GM19193 (cell line): ENCODE measurements around the gene TTYH2.

Experiments used
- POLR2A ChIP-seq: IDR thresholded peaks from 4 replicates; pipeline ENCODE4 v1.6.1; 2011; ENCODE audit not compliant: insufficient read depth, insufficient read length; ENCODE audit errors: extremely low read depth

TTYH2 gene

DNA sequence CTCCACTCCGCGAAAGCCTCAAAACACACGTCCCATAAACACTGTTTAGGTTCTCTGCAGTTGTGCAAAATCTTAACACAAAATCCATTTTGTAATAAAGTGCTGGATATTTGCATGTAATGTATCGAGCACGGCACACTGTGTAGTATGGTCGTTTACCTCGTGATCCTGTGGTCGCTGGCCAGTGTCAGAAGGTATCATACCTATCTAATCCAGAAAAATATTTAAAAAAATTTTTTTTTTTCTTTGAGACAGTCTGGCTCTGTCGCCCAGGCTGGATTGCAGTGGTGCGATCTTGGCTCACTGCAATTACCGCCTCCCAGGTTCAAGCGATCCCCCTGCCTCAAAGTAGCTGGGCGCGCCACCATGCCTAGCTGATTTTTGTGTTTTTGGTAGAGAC is 8.9 kb upstream of the TTYH2 start:
- TF ChIP-seq POLR2A: no peak

DNA sequence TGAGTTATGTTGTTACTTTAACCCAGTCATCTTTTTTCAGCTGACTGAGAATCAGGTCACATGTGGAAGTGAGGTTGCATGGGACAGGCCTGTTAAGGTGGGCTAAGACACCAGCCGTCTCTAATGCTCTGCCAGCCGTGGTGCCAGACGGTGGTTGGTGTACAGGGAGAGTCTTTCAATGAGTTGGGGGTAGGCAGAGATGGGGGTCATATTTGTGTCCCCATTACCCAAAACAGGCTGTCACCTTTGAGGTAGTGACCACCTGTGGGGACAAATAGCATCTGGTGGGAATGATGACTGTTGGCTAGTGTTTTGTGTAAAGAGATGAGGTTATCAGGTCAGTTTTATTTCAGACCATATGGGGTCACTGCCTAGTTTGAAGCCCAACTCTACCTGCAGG is 8.1 kb upstream of the TTYH2 start:
- TF ChIP-seq POLR2A: no peak

- no peak for TF ChIP-seq POLR2A
These were observed 7.0 kb upstream of the TTYH2 start for GRCh38 chr17:74206332-74206818.

DNA sequence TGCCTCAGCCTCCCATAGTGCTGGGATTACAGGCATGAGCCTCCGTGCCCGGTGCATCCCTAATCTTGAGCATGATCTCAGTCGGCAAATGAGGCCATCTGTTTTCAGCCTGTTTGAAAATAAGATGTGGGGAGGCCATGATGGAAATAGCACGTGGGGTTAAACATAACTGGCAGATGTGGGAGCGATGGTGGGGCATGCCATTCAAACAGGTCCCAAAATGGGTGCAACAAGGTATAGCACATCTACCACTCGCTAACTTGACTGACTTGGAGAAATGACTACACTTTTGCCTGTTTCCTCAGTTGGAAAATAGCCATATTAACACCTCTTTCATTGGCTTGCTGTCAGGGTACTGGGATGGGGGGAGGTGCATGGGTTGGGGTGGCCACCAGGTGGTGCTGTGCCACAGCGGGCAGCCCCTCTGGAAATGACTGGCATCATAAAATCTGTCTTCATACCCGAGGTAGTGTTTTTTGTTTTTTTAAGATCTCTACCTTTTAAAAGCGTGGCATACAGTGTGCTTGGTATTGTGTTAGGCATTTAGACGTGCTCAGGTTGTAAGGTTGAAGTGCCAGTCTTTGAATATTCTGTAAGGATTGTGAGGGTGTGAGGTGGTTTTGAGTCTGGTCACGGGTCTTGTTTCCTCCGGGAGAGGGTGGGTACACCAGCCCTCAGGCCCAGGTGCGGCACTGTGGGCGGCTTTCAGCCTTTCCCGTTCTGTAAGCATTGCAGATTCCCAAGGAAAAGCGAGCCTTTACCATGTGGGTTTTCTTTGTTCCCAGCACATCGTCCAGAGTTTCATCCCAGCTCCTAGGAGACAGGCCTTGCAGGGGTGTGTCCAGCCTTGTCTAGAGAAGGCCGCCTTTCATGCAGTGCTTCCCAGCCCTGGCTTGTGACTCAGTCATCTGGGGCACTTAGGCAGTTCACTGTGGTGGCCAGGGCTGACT is 2.9 kb upstream of the TTYH2 start:
- peak; percentile 15 for TF ChIP-seq POLR2A

GRCh38 chr17:74211141-74211911 is 2.0 kb upstream of the TTYH2 start:
- TF ChIP-seq POLR2A: no peak

- TF ChIP-seq POLR2A: no peak
These were observed 1.5 kb upstream of the TTYH2 start for GRCh38 chr17:74211912-74212208.

- TF ChIP-seq POLR2A: no peak
These were observed 1.0 kb upstream of the TTYH2 start for GRCh38 chr17:74212209-74212912.

DNA sequence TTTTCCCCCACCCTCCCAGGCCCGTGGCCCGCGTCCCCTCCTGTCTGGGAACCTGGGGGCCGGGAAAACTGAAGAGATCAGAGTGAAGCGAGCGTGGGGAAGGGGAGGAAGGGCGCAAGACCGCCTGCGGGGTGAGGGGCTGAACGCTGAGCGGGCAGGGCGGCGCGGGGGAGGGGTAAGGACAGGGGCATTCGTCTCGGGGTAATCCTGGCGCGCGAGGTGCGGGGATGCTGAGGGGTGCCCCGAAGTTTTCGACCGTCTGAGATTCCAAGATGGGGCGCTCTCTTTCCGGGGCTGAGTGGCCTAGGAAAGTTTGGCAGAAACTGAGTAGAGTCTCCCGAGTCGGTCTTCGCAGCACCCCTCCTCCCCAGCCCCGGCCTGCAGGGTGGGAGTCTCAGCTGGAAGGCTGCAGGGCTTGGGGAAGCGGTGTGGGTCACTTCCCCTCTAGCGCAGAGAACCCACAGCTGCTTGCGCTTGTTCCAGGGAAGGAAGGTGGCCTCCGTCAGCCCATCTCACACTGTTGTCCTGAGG is 555 bp downstream of the TTYH2 start:
- TF ChIP-seq POLR2A: no peak

DNA sequence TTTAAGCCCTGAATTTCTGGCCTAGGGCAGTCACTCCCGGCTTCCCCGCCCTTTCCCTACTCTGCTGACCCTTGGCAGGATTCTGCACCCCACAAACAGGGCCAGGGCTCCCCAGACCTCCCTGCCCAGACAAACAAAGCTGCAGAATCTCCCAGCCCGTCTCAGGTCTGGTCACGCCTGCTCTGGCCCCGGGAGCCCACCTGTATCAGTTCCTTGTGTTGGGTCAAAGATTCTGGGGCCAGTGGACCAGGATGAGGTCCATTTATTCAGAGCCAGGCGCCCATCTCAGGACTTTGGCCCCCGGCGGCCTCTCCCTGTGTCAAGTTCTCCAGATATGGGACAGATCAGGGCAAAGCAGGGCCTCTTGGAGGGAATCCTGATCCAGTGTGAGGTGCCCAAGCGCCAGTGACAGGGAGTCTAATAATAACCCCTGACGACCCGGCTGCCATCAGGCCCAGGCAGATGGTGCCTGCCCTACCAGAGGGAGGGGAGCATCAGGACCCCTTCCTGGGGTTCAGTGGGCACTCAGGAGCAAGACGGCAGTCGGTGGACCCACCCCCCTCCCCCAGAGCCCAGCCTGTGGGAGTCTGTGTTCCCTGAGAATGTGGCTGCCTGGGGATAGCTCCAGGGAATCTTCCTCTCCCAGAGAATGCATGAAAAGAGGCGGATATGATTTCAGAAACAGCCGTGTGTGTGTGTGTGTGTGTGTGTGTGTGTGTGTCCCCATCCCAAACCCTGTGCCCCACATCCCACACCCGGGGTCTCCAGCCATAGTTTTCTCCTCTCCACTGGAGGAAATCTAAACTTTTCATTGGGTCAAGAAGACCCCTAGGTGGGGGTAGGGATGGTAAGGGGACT is 1.3 kb downstream of the TTYH2 start:
- no peak for TF ChIP-seq POLR2A

- TF ChIP-seq POLR2A: no peak
These were observed 2.0 kb downstream of the TTYH2 start for GRCh38 chr17:74215342-74215727.

DNA sequence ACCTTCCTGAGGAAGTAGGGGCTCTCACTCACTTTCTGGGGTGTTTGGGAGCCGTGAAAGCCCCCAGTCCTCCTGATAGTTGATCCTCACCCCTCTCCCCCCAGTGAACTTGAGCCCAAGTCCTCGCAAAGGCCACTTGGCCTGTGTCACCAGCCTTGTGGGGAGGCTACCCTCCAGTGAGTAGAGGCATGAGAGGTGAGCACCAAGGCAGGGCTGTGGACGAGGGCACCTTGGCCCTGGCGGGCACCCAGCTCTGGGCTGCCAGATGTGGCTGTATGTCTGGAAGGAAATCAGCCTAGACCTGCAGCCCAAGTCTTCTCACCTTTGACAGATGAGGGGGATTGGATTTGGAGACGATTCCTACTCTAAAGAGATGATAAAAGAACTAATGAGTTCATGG is 3.1 kb downstream of the TTYH2 start:
- TF ChIP-seq POLR2A: no peak

- TF ChIP-seq POLR2A: no peak
These were observed 3.8 kb downstream of the TTYH2 start for GRCh38 chr17:74217037-74217730.

DNA sequence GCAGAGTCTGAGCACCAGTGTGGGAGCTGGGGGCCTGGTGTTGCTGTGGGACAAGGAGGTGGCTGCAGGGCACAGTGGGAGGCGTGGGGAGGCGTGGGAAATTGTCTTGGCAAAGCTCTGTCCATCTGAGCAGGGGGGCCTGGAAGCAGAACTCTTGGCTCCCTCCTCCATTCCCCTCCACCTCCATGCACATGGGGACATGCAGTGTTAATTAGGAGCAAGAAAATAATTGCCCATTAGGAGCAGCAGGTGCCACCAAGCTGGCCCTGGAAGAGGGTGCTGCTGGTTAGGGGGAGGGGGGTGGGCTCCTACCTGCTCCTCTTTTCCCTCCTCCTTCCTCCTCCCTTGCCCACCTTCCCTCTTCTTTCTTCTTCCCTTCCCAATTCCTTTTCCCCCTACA is 4.5 kb downstream of the TTYH2 start:
- no peak for TF ChIP-seq POLR2A
